ENCODE results near the gene SBF2. TPM values are rescaled to one million over a fixed set of nuclear protein-coding genes. Genes with fewer than 3 reads are reported as not detected.
"Not testable (repeated sequence)": the region's sequence is repeated elsewhere in the genome, so short reads cannot be mapped to it uniquely, and the experiment has no call there.

The SBF2 gene
- total RNA-seq, 4 donors from 2014 or later = 19.3 to 28.1 (median 25.8) TPM

DNA sequence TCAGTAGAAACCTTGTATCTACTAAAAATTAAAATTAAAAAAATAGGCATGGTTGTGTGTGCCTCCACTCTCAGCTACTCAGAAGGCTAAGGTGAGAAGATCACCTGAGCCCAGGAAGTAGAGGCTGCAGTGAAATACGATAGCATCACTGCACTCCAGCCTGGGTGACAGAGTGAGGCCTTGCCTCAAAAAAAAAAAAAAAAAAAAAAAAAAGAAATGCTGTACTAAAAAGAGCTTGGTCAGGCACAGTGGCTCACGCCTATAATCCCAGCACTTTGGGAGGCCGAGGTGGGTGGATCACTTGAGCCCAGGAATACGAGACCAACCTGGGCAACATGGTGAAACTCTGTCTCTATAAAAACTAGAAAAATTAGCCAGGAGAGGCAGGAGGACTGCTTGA is 36.5 kb downstream of the SBF2 start:
- DNase-seq (no peak), ATAC-seq (no peak)
- Histone ChIP-seq H3K27me3 (no peaks in the 10 kb centered on the region), H3K36me3 (no peaks in the 10 kb centered on the region), H3K4me1 (peaks cover 3 to 9% of the 10 kb centered on the region in 2 donors), H3K4me3 (no peak overlapping the region), H3K27ac (no peak overlapping the region), H3K9me3 (no peaks in the 10 kb centered on the region)
- no peak for TF ChIP-seq POLR2A (IDR thresholded peaks at IDR 0.05)
- TF ChIP-seq, protein P1, sequence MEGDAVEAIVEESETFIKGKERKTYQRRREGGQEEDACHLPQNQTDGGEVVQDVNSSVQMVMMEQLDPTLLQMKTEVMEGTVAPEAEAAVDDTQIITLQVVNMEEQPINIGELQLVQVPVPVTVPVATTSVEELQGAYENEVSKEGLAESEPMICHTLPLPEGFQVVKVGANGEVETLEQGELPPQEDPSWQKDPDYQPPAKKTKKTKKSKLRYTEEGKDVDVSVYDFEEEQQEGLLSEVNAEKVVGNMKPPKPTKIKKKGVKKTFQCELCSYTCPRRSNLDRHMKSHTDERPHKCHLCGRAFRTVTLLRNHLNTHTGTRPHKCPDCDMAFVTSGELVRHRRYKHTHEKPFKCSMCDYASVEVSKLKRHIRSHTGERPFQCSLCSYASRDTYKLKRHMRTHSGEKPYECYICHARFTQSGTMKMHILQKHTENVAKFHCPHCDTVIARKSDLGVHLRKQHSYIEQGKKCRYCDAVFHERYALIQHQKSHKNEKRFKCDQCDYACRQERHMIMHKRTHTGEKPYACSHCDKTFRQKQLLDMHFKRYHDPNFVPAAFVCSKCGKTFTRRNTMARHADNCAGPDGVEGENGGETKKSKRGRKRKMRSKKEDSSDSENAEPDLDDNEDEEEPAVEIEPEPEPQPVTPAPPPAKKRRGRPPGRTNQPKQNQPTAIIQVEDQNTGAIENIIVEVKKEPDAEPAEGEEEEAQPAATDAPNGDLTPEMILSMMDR (IDR thresholded peaks at IDR 0.05 in 4 of 5, conservative IDR thresholded peaks at IDR 0.05 in 1 of 5) = no peak
- in situ Hi-C loops (cut with MboI; ENCODE audit: low sequenced_read_pairs in 4 of 4) (no loop called here), intact Hi-C loops (cut with DNase I; ENCODE audit: low total_unique reads) (no loop called here)

DNA sequence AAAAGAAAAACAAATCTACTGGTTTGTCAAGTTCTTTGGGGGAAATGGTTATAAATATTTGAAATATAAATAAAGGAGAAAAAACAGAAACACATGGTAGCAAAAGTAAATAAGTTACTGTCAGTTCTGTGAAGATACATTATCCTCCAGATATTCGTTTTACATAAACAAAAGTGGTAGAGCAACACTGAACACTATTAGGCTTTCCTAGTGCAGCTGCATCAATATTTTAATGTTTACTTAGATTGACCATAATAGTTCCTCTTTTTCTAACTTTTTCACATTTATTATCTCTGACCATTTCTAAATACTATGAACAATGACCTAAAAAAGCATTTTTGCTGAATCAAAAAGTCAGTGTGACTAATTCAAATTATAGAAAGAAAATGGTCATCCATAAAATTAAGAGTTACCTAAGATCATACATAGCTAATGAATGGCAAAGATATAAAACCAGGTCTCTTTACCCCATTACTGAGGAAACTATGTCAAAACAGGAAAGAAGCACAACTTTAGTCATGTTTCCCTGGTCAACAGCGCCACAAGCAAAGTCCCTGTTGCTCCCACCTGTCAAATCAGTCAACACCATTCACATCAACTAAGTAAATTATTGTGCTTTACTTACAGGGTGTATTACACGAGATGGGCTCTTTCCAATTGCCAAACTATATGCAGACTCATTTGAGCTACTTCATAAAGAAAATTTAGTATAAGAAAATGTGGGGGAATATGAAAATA is 38.5 kb downstream of the SBF2 start:
- peaks cover 3 to 9% of the 10 kb centered on the region in 2 donors for H3K4me1 ChIP-seq
- no peak overlapping the region for H3K4me3 ChIP-seq
- no peaks in the 10 kb centered on the region for H3K36me3 ChIP-seq
- in situ Hi-C loops (cut with MboI; ENCODE audit: low sequenced_read_pairs in 4 of 4) = no loop called here
- H3K9me3 ChIP-seq = no peaks in the 10 kb centered on the region
- no peaks in the 10 kb centered on the region for H3K27me3 ChIP-seq
- intact Hi-C loops (cut with DNase I; ENCODE audit: low total_unique reads) = no loop called here
- no peak overlapping the region for H3K27ac ChIP-seq
- ATAC-seq (no peak), DNase-seq (no peak)
- TF ChIP-seq POLR2A (IDR thresholded peaks at IDR 0.05) = no peak
- TF ChIP-seq, protein P1 (IDR thresholded peaks at IDR 0.05 in 4 of 5, conservative IDR thresholded peaks at IDR 0.05 in 1 of 5) = no peak

GRCh38 chr11:10249448-10250131 is 44.4 kb downstream of the SBF2 start:
- H3K27me3 ChIP-seq; ATAC-seq; H3K36me3 ChIP-seq; H3K4me1 ChIP-seq; DNase-seq; H3K9me3 ChIP-seq; in situ Hi-C loops (cut with MboI; ENCODE audit: low sequenced_read_pairs in 4 of 4); H3K4me3 ChIP-seq; H3K27ac ChIP-seq; intact Hi-C loops (cut with DNase I; ENCODE audit: low total_unique reads): not testable (repeated sequence)

DNA sequence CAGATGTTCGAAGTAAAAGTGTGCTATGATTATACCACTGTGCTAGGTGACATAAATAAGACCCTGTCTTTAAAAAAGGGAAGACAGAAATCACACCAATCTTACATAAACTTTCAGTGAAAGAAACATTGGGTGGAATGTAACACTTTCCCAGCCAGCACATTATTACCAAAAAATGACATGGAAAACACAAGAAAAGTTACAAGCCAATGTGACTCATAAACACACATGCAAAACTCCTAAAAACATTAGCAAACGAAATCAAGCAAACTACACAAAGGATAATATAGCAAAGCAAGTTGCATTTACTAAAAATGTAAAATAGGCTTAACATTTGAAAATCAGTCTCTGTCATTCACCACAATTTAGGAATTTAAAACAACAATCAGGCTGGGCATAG is 47.0 kb downstream of the SBF2 start:
- no peaks in the 10 kb centered on the region for H3K27me3 ChIP-seq
- in situ Hi-C loops (cut with MboI; ENCODE audit: low sequenced_read_pairs in 4 of 4) (no loop called here), intact Hi-C loops (cut with DNase I; ENCODE audit: low total_unique reads) (no loop called here)
- no peak overlapping the region for H3K4me3 ChIP-seq
- no peaks in the 10 kb centered on the region for H3K4me1 ChIP-seq
- H3K9me3 ChIP-seq = no peaks in the 10 kb centered on the region
- no peak for TF ChIP-seq POLR2A (IDR thresholded peaks at IDR 0.05)
- TF ChIP-seq, protein P1 (IDR thresholded peaks at IDR 0.05 in 4 of 5, conservative IDR thresholded peaks at IDR 0.05 in 1 of 5) = no peak
- H3K36me3 ChIP-seq = no peaks in the 10 kb centered on the region
- ATAC-seq (no peak), DNase-seq (no peak)
- no peak overlapping the region for H3K27ac ChIP-seq

DNA sequence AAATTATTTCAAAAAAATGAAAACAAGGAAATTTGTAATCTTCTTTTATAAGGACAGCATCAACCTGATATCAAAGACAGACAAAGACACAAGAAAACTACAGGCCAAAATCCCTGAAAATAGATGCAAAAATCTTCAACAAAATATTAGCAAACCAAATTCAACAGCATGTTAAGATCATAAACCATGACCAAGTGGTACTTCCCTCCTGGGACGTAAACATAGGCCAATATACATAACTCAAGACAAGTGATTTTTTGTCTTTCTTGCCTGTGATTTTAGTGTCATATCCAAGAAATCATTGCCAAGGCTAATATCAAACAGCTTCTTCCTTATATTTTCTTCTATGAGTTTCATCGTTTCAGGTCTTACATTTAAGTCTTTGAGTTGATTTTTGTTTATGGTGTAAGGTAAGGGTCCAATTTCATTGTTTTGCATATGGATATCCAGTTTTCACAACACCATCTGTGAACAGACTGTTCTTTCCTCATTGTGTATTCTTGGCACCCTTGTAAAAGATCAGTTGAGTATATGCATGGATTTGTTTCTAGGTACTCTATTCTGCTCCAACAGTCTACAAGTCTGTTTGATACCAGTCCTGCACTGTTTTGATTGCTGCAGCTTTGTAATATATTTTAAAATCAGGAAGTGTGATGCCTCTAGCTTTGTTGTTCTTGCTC is 50.0 kb downstream of the SBF2 start:
- H3K4me3 ChIP-seq = no peak overlapping the region
- H3K36me3 ChIP-seq = no peaks in the 10 kb centered on the region
- no peak overlapping the region for H3K27ac ChIP-seq
- no peak for DNase-seq
- no peak for ATAC-seq
- intact Hi-C loops (cut with DNase I; ENCODE audit: low total_unique reads) (no loop called here), in situ Hi-C loops (cut with MboI; ENCODE audit: low sequenced_read_pairs in 4 of 4) (no loop called here)
- no peaks in the 10 kb centered on the region for H3K9me3 ChIP-seq
- TF ChIP-seq POLR2A (IDR thresholded peaks at IDR 0.05) = no peak
- TF ChIP-seq, protein P1 (IDR thresholded peaks at IDR 0.05 in 4 of 5, conservative IDR thresholded peaks at IDR 0.05 in 1 of 5) = no peak
- no peaks in the 10 kb centered on the region for H3K4me1 ChIP-seq
- H3K27me3 ChIP-seq = no peaks in the 10 kb centered on the region

Data from gastrocnemius medialis (tissue), 4 donors.